Activated CD4-positive, alpha-beta T cell treated with anti-CD3 and anti-CD28 coated beads, Interleukin-2, amount 10 ng/mL, durations not matched to agents 7 days and 5 days (primary cell): ENCODE data around the gene BLOC1S5. TPM values are rescaled to one million over a fixed set of nuclear protein-coding genes. Genes with fewer than 3 reads are reported as not detected.

Experiments used
- CTCF ChIA-PET: fragments of 350-600 bp; sonication (Branson Sonifier 250); formaldehyde crosslinking; loops from one replicate; lab custom pipeline; 2021; ENCODE audit warnings: antibody characterized with exemption; lab: Charles Lee
- POLR2A ChIA-PET: fragments of 350-600 bp; sonication (Branson Sonifier 250); formaldehyde crosslinking; loops from one replicate; lab custom pipeline; 2021; ENCODE audit warnings: antibody characterized with exemption; lab: Charles Lee
- DNase-seq: peaks from one replicate; pipeline ENCODE4 v3.0.0-alpha.2; 2020
- H3K27ac Mint-ChIP-seq: one replicate; pipeline ENCODE4 v1.8.0; 2021; ENCODE audit warnings: mild to moderate bottlenecking, moderate library complexity, mixed read lengths
- H3K27me3 Mint-ChIP-seq: one replicate; pipeline ENCODE4 v1.8.0; 2021; ENCODE audit warnings: mixed read lengths
- H3K36me3 Mint-ChIP-seq: one replicate; pipeline ENCODE4 v1.8.0; 2021; ENCODE audit warnings: low read depth, mixed read lengths
- H3K4me1 Mint-ChIP-seq: one replicate; pipeline ENCODE4 v1.8.0; 2021; ENCODE audit warnings: mixed read lengths
- H3K4me3 Mint-ChIP-seq: one replicate; pipeline ENCODE4 v1.8.0; 2021; ENCODE audit warnings: mild to moderate bottlenecking, moderate library complexity, mixed read lengths
- H3K9me3 Mint-ChIP-seq: one replicate; pipeline ENCODE4 v1.8.0; 2021; ENCODE audit warnings: mixed read lengths
- total RNA-seq, 2 experiments: library from RNA; stranded (reverse); gene quantifications; one replicate each; pipeline ENCODE4 v1.2.3, GENCODE V29; 2021

BLOC1S5 gene
- total RNA-seq, 2 experiments from 2014 or later: 21.8 to 23.9 TPM

DNA sequence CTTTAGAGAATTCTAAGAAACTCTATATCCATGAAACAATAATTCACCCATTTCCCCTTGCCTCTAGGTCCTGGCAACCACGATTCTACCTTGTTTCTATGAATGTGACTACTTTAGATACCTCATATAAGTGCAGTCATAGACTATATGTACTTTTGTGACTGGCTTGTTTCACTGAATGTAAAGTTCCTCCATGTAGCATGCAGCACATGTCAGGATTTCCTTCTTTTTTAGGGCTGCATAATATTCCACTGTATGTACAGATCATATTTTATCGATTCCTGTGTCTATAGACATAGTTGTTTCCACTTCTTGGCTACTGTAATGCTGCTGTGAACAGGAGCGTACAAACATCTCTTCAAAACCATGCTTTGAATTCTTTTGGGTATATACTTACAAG lies 26.5 kb upstream of the BLOC1S5 start:
- ChIA-PET CTCF (no interaction called here), POLR2A (no interaction called here)
- Mint-ChIP-seq H3K9me3 (peaks cover 17% of the 10 kb centered on the region), H3K27ac (no peak overlapping the region), H3K27me3 (no peaks in the 10 kb centered on the region), H3K4me3 (no peak overlapping the region), H3K4me1 (peaks cover 15% of the 10 kb centered on the region), H3K36me3 (peaks cover 76% of the 10 kb centered on the region)
- DNase-seq: no peak

- no peak for DNase-seq
- Mint-ChIP-seq H3K36me3 (peaks cover 63% of the 10 kb centered on the region), H3K27me3 (no peaks in the 10 kb centered on the region), H3K4me3 (no peak overlapping the region), H3K27ac (no peak overlapping the region), H3K4me1 (peaks cover 16% of the 10 kb centered on the region), H3K9me3 (peaks cover 17% of the 10 kb centered on the region)
- ChIA-PET CTCF (no interaction called here), POLR2A (no interaction called here)
These were observed 24.7 kb upstream of the BLOC1S5 start for GRCh38 chr6:8088886-8089285.

DNA sequence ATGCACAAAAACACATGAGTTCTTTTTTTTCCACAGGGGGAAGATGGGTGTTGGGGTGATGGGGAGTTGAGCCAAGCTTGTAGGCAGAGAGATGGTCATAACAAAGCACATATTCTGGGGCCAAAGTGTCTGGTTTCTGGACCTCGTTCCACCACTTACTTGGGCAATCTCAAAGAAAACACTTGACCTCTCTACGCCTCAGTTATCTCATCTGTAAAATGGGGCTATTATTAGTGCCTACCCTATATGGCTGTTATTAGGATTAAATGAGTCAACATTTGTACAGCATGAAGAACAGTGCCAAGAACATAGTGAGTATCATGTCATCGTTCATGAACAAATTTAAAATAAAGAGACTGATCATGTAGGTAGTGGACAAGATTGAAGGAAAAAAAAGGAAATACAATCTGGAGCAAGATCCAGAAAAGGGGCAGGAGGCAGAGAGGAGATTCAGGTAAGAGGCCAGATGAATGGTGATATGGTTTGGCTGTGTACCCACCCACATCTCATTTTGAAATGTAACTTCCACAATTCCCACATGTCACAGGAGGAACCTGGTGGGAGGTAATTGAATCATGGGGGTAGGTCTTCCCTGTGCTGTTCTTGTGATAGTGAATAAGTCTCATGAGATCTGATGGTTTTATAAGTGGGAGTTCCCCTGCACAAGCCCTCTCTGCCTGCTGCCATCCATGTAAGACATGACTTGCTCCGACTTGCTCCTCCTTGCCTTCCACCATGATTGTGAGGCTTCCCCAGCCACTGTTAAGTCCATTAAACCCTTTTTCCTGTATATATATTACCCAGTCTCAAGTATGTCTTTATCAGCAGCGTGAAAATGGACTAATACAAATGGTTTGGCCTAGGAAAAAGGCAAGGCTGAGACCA lies 23.9 kb upstream of the BLOC1S5 start:
- Mint-ChIP-seq H3K9me3 (peaks cover 17% of the 10 kb centered on the region), H3K4me1 (peaks cover 20% of the 10 kb centered on the region), H3K27ac (no peak overlapping the region), H3K27me3 (no peaks in the 10 kb centered on the region), H3K36me3 (peaks cover 67% of the 10 kb centered on the region), H3K4me3 (no peak overlapping the region)
- DNase-seq: no peak
- ChIA-PET CTCF (no interaction called here), POLR2A (no interaction called here)

- no peak overlapping the region for H3K27ac Mint-ChIP-seq
- ChIA-PET POLR2A (interaction anchor here (0.6 kb wide), 1 partner anchor 11 kb away, joined by 3 read pairs; no protein-coding TSS in a partner anchor), CTCF (interaction anchor here (0.9 kb wide), 1 partner anchor 13 kb away, joined by 3 read pairs; no protein-coding TSS in a partner anchor)
- peaks cover 22% of the 10 kb centered on the region for H3K4me1 Mint-ChIP-seq
- no peaks in the 10 kb centered on the region for H3K27me3 Mint-ChIP-seq
- H3K4me3 Mint-ChIP-seq: no peak overlapping the region
- DNase-seq: no peak
- H3K9me3 Mint-ChIP-seq: peaks cover 17% of the 10 kb centered on the region
- peaks cover 65% of the 10 kb centered on the region for H3K36me3 Mint-ChIP-seq
These were observed 22.6 kb upstream of the BLOC1S5 start for GRCh38 chr6:8086755-8087306.

GRCh38 chr6:8085053-8085511 lies 20.9 kb upstream of the BLOC1S5 start:
- CTCF ChIA-PET: no interaction called here
- POLR2A ChIA-PET: no interaction called here
- peaks cover 55% of the 10 kb centered on the region for H3K36me3 Mint-ChIP-seq

DNA sequence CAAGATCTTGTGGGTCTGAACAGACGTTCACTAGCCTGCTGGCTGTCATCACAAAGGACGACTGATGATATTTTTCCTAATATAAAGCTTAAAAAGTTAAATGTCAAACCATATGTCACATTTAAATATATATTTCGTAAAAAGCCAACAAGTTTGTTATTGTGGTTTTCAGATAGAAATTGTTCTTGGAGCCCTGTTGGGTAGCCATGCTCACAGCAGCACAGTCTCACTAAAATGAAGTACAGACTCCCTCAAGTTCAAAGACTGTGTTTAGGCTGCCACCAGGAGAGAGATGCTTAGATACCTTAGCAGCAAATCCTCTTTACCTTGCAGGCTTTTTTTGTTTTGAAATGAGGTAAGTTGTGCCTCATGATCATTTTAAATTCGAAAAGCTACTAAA lies 20.4 kb upstream of the BLOC1S5 start:
- peaks cover 21% of the 10 kb centered on the region for H3K4me1 Mint-ChIP-seq
- no peak overlapping the region for H3K27ac Mint-ChIP-seq
- ChIA-PET POLR2A (interaction anchor here (0.6 kb wide), 1 partner anchor 343 kb away, joined by 4 read pairs; no protein-coding TSS in a partner anchor), CTCF (no interaction called here)
- H3K27me3 Mint-ChIP-seq: no peaks in the 10 kb centered on the region
- H3K4me3 Mint-ChIP-seq: no peak overlapping the region
- H3K36me3 Mint-ChIP-seq: peaks cover 58% of the 10 kb centered on the region
- no peak for DNase-seq
- peaks cover 8% of the 10 kb centered on the region for H3K9me3 Mint-ChIP-seq

More at GRCh38 chr6:8085053-8085511, 20.9 kb upstream of the BLOC1S5 start:
- Mint-ChIP-seq H3K27ac (no peak overlapping the region), H3K27me3 (no peaks in the 10 kb centered on the region), H3K4me1 (peaks cover 22% of the 10 kb centered on the region), H3K9me3 (peaks cover 8% of the 10 kb centered on the region), H3K4me3 (no peak overlapping the region)
- DNase-seq: no peak

DNA sequence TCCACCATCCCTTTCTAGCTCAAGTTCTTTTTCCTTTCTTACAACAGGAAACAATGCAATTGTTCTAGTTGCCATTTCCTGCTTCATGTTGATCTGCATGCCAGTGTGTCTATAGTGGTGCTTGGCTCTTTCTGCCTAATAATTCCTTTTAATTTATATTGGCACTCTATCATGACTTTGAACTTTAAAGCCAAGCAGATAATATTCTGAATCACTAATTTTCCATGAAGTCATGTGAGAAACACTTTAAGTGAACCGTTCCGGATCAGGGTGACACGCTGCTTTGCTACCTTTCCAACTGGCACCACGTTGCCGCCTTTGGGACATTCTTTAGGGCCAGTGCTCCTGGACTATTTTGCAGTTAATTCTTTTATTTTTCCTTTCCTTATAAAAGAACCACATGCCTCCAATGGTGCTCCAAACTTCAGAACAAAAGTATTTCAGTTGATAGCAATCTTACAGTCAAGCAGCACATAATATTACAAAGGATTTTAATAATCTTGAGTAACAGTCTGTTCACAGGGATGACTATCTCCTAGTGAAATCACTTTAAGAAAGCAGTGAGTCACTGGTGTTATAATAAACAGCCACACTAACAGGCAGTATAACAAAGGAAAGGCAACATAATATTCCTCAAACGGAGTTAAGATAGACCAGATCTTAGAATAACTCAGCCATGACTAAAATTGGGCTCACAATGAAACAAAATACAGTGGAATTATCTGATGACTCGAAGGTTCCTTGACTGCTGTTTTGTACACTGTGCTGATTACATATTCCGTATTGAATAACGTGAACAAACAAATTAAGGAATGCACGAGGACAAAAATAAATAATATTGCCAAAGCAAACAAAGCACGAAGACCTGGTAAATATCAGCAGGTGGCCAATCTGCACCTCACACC lies 19.0 kb upstream of the BLOC1S5 start:
- no peak overlapping the region for H3K27ac Mint-ChIP-seq
- peaks cover 21% of the 10 kb centered on the region for H3K4me1 Mint-ChIP-seq
- POLR2A ChIA-PET: no interaction called here
- no peak for DNase-seq
- H3K9me3 Mint-ChIP-seq: no peaks in the 10 kb centered on the region
- CTCF ChIA-PET: no interaction called here
- no peaks in the 10 kb centered on the region for H3K27me3 Mint-ChIP-seq
- peaks cover 49% of the 10 kb centered on the region for H3K36me3 Mint-ChIP-seq
- H3K4me3 Mint-ChIP-seq: no peak overlapping the region

- peaks cover 47% of the 10 kb centered on the region for H3K36me3 Mint-ChIP-seq
- ChIA-PET POLR2A (no interaction called here), CTCF (no interaction called here)
- H3K27me3 Mint-ChIP-seq: no peaks in the 10 kb centered on the region
- H3K4me3 Mint-ChIP-seq: no peak overlapping the region
- no peak for DNase-seq
- H3K4me1 Mint-ChIP-seq: peaks cover 15% of the 10 kb centered on the region
- no peaks in the 10 kb centered on the region for H3K9me3 Mint-ChIP-seq
- no peak overlapping the region for H3K27ac Mint-ChIP-seq
These were observed 18.4 kb upstream of the BLOC1S5 start for GRCh38 chr6:8082572-8082953.

DNA sequence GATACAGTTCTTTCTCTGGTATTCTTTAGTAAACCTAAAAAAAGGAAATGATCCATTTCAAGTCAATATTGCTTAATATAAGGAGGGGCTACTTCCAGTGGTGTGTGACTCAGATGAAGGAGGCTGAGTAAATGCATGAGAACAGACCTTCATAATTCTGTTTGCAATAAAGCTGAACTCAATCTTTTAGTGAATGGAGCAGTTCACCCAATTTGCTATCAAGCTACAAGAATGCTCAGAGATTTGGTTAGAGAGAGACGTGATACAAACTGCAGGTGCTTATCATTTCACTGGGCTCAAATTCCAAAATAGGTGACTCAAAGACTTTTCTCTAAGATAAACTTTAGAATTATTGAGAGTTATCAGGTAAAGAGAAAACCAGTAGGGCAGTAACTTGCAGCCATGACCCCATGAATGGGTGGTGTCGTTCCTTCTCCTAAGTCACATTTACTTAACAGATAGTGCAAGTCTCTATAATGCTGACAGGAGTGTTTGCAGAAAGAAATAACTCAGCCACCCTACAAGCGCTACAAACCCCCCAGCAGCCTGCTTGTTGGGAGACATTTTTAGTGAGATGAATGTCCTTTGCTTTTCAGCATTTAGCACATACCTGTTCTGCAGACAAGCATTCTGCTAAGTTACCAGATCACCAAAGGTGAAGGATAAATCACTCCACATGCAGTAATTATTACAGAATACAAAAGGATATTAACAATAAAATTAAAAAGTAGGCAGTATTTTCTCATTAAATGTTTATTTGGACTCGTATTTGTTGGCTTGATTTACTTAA lies 16.4 kb upstream of the BLOC1S5 start:
- CTCF ChIA-PET: no interaction called here
- no peaks in the 10 kb centered on the region for H3K9me3 Mint-ChIP-seq
- no peak overlapping the region for H3K27ac Mint-ChIP-seq

GRCh38 chr6:8079126-8079525 lies 14.9 kb upstream of the BLOC1S5 start:
- Mint-ChIP-seq H3K4me3 (no peak overlapping the region), H3K36me3 (peaks cover 44% of the 10 kb centered on the region), H3K4me1 (peaks cover 24% of the 10 kb centered on the region), H3K27ac (no peak overlapping the region), H3K9me3 (no peaks in the 10 kb centered on the region), H3K27me3 (no peaks in the 10 kb centered on the region)
- no peak for DNase-seq
- CTCF ChIA-PET: interaction anchor here (0.6 to 1.4 kb wide), 2 partner anchors 11 to 15 kb away, joined by 3 read pairs; no protein-coding TSS in a partner anchor
- POLR2A ChIA-PET: no interaction called here

More for the DNA sequence above, 16.4 kb upstream of the BLOC1S5 start:
- Mint-ChIP-seq H3K36me3 (peaks cover 40% of the 10 kb centered on the region), H3K27me3 (no peaks in the 10 kb centered on the region), H3K4me1 (peaks cover 19% of the 10 kb centered on the region), H3K4me3 (no peak overlapping the region)
- DNase-seq: no peak
- POLR2A ChIA-PET: no interaction called here

GRCh38 chr6:8077991-8078390 lies 13.8 kb upstream of the BLOC1S5 start:
- ChIA-PET CTCF (no interaction called here), POLR2A (interaction anchor here (1.2 kb wide), 1 partner anchor 14 kb away, joined by 3 read pairs; the partner anchor contains the start of gene BLOC1S5)
- H3K36me3 Mint-ChIP-seq: peaks cover 35% of the 10 kb centered on the region
- H3K4me1 Mint-ChIP-seq: peaks cover 19% of the 10 kb centered on the region
- no peak for DNase-seq
- H3K27me3 Mint-ChIP-seq: no peaks in the 10 kb centered on the region
- no peak overlapping the region for H3K4me3 Mint-ChIP-seq
- H3K9me3 Mint-ChIP-seq: no peaks in the 10 kb centered on the region
- no peak overlapping the region for H3K27ac Mint-ChIP-seq

DNA sequence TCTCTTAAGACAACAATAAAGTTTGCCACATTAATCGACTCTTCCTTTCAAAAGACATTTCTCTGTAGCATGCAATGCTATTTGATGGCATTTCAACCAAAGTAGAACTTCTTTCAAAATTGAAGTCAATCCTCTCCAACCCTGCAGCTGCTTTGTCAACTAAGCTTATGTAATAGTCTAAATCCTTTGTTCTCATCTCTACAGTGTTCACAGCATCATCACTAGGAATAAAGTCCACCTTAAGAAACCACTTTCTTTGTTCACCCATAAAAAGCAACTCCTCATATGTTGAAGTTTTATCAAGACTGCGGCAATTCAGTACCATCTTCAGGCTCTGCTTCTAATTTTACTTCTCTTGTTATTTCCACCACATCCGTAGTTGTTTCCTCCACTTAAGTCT lies 11.5 kb upstream of the BLOC1S5 start:
- no peaks in the 10 kb centered on the region for H3K9me3 Mint-ChIP-seq
- peaks cover 15% of the 10 kb centered on the region for H3K4me1 Mint-ChIP-seq
- no peaks in the 10 kb centered on the region for H3K27me3 Mint-ChIP-seq
- H3K36me3 Mint-ChIP-seq: peaks cover 31% of the 10 kb centered on the region
- ChIA-PET CTCF (no interaction called here), POLR2A (no interaction called here)
- H3K4me3 Mint-ChIP-seq: no peak overlapping the region
- H3K27ac Mint-ChIP-seq: peak overlapping the region; percentile 54
- no peak for DNase-seq
